Measurements from ENCODE around the gene NT5C3B. TPM values are rescaled to one million over a fixed set of nuclear protein-coding genes. Genes with fewer than 3 reads are reported as not detected.

Gene NT5C3B
- polyA plus RNA-seq, 1 donor from 2014 or later = 272 TPM

DNA sequence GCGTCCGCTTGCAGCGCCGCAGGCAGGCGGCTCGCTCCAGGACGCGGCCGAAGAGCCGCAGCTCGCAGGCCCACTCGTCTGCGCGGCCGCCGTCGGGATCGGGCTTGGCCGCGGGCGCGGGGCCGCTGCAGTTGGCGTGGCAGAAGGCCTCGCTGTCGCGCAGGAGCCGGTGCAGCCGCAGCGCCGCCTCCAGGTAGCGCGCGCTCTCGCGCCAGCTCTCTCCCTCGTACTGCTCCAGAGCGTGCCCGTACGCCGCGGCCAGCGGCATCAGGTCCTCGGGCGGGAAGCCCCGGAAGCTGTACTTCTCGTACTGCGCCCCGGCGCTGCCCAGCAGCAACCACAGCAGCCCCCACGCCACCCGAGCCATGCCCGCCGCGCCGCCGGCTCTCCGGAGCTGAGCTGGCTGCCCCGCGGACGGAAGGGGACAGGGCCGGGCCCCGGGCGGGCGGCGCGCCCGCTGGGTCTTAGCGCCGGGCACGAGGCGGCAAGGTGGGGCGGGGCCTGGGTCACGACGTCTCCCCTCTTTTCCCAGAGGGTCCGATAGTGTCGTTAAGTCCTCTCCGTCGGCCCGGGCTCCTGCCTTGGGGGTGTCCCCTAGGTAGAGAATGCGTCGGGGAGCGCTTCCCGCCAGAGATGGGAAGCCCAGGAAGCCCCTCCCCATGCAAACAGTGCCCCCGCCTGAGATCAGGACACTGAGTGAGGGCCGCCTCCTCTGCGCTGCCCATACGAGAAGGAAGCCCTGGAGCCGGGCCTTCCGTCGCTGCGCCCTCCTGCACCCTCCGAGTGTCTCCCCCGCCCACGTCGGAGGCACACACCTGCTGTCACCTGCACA lies 24.3 kb downstream of the NT5C3B start, which contains the start of gene P3H4:
P3H4 (minus strand) TSS at position 401 of the 832 bp plus-strand sequence; CDS start at position 367, 34 bp downstream.
- Histone ChIP-seq H3K9ac (ENCODE audit: low read length) (peak within 1 kb of the TSS; percentile 83), H3K27ac (ENCODE audit: low read length) (peak within 1 kb of the TSS; percentile 66), H3F3A (ENCODE audit: insufficient read depth, low read length, poor library complexity, severe bottlenecking) (no peaks in the 10 kb centered on the region), H2AFZ (ENCODE audit: low read depth, low read length) (peak within 1 kb of the TSS; percentile 56), H3K9me3 (ENCODE audit: low read length) (no peaks in the 10 kb centered on the region), H3K79me2 (replicated peaks; ENCODE audit: insufficient read depth, low read length) (peaks cover 3% of the 10 kb centered on the region), H3K36me3 (ENCODE audit: insufficient read depth, low read length) (no peaks in the 10 kb centered on the region), H3K4me2 (ENCODE audit: low read length) (peak within 1 kb of the TSS; percentile 51), H3K9me2 (ENCODE audit: insufficient read depth, low read length) (no peaks in the 10 kb centered on the region), H3K27me3 (ENCODE audit: insufficient read depth, low read depth, low read length) (no peaks in the 10 kb centered on the region), H3K4me3 (ENCODE audit: low read length) (peak within 1 kb of the TSS; percentile 81), H4K20me1 (ENCODE audit: insufficient read depth) (no peaks in the 10 kb centered on the region)
- TF ChIP-seq RAD21 (conservative IDR thresholded peaks at IDR 0.05) (peak; percentile 64), POLR2AphosphoS5 (IDR thresholded peaks at IDR 0.05) (peak; percentile 65), SMC3 (conservative IDR thresholded peaks at IDR 0.05; ENCODE audit: poor library complexity) (peak; percentile 67), EP300 (conservative IDR thresholded peaks at IDR 0.05; ENCODE audit: poor library complexity, severe bottlenecking) (peak; percentile 46), MXI1 (conservative IDR thresholded peaks at IDR 0.05; ENCODE audit: poor library complexity, severe bottlenecking) (peak; percentile 75), TAF1 (IDR thresholded peaks at IDR 0.05; ENCODE audit: low read depth) (no peak)
- TF ChIP-seq, protein P1, sequence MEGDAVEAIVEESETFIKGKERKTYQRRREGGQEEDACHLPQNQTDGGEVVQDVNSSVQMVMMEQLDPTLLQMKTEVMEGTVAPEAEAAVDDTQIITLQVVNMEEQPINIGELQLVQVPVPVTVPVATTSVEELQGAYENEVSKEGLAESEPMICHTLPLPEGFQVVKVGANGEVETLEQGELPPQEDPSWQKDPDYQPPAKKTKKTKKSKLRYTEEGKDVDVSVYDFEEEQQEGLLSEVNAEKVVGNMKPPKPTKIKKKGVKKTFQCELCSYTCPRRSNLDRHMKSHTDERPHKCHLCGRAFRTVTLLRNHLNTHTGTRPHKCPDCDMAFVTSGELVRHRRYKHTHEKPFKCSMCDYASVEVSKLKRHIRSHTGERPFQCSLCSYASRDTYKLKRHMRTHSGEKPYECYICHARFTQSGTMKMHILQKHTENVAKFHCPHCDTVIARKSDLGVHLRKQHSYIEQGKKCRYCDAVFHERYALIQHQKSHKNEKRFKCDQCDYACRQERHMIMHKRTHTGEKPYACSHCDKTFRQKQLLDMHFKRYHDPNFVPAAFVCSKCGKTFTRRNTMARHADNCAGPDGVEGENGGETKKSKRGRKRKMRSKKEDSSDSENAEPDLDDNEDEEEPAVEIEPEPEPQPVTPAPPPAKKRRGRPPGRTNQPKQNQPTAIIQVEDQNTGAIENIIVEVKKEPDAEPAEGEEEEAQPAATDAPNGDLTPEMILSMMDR (IDR thresholded peaks at IDR 0.05; ENCODE audit: poor library complexity, severe bottlenecking) = peak; percentile 93
- TF ChIP-seq, protein P2, sequence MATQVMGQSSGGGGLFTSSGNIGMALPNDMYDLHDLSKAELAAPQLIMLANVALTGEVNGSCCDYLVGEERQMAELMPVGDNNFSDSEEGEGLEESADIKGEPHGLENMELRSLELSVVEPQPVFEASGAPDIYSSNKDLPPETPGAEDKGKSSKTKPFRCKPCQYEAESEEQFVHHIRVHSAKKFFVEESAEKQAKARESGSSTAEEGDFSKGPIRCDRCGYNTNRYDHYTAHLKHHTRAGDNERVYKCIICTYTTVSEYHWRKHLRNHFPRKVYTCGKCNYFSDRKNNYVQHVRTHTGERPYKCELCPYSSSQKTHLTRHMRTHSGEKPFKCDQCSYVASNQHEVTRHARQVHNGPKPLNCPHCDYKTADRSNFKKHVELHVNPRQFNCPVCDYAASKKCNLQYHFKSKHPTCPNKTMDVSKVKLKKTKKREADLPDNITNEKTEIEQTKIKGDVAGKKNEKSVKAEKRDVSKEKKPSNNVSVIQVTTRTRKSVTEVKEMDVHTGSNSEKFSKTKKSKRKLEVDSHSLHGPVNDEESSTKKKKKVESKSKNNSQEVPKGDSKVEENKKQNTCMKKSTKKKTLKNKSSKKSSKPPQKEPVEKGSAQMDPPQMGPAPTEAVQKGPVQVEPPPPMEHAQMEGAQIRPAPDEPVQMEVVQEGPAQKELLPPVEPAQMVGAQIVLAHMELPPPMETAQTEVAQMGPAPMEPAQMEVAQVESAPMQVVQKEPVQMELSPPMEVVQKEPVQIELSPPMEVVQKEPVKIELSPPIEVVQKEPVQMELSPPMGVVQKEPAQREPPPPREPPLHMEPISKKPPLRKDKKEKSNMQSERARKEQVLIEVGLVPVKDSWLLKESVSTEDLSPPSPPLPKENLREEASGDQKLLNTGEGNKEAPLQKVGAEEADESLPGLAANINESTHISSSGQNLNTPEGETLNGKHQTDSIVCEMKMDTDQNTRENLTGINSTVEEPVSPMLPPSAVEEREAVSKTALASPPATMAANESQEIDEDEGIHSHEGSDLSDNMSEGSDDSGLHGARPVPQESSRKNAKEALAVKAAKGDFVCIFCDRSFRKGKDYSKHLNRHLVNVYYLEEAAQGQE (IDR thresholded peaks at IDR 0.05; ENCODE audit: borderline replicate concordance) = no peak

DNA sequence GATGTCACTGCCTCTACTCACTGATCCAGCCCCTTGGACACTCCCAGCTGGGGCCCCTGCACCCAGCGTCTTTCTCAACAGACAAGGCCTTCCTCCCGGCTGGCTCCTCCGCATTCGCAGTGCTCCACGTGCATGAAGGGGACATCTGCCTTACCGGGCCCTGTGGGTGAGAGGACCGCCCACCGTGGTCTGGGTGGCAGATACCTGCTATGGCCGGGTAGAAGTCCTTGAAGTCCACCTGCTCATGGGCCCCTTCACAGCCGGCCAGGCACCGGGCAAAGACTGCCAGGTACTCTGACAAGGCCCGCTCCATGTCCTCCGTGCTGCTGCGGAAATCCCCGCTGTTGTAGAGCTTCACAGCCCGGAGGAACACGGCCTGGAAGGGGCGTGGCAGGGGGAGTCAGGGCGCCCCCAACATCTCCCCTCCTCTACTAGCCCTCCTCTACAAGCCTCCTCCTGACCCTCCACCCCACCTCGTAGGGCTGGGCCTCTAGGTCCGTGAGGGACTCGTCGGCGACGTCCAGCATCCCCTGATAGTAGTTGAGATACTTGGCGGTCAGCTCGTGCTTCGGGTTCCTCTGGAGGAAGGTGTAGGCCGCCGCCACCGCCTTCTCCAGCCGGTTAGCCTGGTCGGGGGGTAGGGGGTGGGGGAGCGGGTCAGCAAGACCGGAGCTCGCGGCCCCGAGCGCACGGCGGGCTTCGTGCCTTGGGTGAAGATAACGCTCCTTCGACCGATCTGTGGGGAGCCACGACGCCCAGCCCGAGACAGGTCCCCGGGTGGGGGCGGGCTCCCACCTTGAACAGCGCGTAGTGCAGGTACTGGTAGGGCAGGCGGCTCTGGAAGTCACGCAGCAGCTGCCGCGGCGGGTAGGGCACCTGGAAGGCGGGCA lies 25.1 kb downstream of the NT5C3B start:
- H3K27me3 ChIP-seq (ENCODE audit: insufficient read depth, low read depth, low read length) = no peaks in the 10 kb centered on the region
- peak overlapping the region; percentile 51 for H3K4me2 ChIP-seq (ENCODE audit: low read length)
- peak overlapping the region; percentile 81 for H3K4me3 ChIP-seq (ENCODE audit: low read length)
- peak overlapping the region; percentile 83 for H3K9ac ChIP-seq (ENCODE audit: low read length)
- TF ChIP-seq, protein P2 (IDR thresholded peaks at IDR 0.05; ENCODE audit: borderline replicate concordance) = no peak
- no peak for TF ChIP-seq MXI1 (conservative IDR thresholded peaks at IDR 0.05; ENCODE audit: poor library complexity, severe bottlenecking)
- H3K9me3 ChIP-seq (ENCODE audit: low read length) = no peaks in the 10 kb centered on the region
- H3K9me2 ChIP-seq (ENCODE audit: insufficient read depth, low read length) = no peaks in the 10 kb centered on the region
- H3K79me2 ChIP-seq (replicated peaks; ENCODE audit: insufficient read depth, low read length) = peaks cover 3% of the 10 kb centered on the region
- peak overlapping the region; percentile 66 for H3K27ac ChIP-seq (ENCODE audit: low read length)
- H2AFZ ChIP-seq (ENCODE audit: low read depth, low read length) = peak overlapping the region; percentile 56
- H3K36me3 ChIP-seq (ENCODE audit: insufficient read depth, low read length) = no peaks in the 10 kb centered on the region
- no peaks in the 10 kb centered on the region for H3F3A ChIP-seq (ENCODE audit: insufficient read depth, low read length, poor library complexity, severe bottlenecking)
- H4K20me1 ChIP-seq (ENCODE audit: insufficient read depth) = no peaks in the 10 kb centered on the region

Measured in neural cell (in vitro differentiated cells).